Activated CD4-positive, alpha-beta T cell treated with anti-CD3 and anti-CD28 coated beads, Interleukin-2, amount 50 U/mL, for 4 hours (primary cell): ENCODE measurements around the gene IFNE.

ENCODE experiments used
- DNase-seq, 2 experiments: peaks; one replicate each; pipeline ENCODE4 v3.0.0-alpha.2; 2020

IFNE gene

GRCh38 chr9:21482213-21482612 lies at the start of gene IFNE:
TSS of gene IFNE (minus strand) at chr9:21482313. CDS start at chr9:21481694, 619 bp downstream.
- DNase-seq: no peak

GRCh38 chr9:21528123-21528808 lies 46.2 kb upstream of the IFNE start:
- no peak for DNase-seq

- no peak for DNase-seq
Observed at GRCh38 chr9:21527579-21527978, 45.5 kb upstream of the IFNE start.

DNA sequence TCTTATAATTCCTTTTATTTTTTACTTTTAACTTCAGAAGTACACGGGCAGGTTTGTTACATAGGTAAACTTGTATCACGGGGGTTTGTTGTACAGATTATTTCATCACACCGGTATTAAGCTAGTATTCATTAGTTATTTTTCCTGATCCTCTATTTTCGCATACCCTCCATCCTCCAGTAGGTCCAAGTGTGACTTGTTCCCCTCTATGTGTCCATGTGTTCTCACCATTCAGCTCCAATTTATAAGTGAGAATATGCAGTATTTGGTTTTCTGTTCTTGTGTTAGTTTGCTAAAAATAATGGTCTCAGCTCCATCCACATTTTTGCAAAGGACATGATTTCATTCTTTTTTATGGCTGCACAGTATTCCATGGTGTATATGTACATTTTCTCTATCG lies 43.1 kb upstream of the IFNE start:
- DNase-seq: no peak

GRCh38 chr9:21524099-21524830 lies 42.2 kb upstream of the IFNE start:
- no peak for DNase-seq

DNA sequence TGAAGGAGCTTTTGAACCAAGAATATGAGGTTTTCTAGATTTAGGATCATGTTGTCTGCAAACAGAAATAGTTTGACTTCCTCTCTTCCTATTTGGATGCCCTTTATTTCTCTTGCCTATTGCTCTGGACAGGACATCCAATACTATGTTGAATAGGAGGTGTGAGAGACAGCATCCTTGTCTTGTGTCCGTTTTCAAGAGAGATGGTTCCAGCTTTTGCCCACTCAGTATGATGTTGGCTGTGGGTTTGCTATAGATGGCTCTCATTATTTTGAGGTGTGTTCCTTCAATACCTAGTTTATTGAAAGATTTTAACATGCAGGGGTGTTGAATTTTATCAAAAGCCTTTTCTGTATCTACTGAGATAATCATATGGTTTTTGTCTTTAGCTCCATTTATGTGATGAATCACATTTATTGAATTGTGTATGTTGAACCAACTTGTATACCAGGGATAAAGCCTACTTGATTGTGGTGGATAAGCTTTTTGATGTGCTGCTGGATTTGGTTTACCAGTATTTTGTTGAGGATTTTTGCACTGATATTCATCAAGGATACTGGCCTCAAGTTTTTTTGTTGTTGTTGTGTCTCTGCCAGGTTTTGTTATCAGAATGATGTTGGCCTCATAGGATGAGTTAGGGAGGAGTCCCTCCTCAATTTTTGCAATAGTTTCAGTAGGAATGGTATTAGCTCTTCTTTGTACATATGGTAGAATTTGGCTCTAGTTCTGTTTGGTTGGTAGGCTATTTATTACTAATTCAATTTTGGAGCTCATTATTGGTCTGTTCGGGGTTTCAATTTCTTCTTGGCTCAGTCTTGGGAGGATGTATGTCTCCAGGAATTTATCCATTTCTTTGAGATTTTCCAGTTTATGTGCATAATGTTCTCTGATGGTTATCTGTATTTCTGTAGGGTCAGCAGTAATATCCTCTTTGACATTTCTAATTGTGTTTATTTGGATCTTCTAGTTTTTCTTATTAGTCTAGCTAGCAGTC lies 41.2 kb upstream of the IFNE start:
- no peak for DNase-seq

- no peak for DNase-seq
Observed at GRCh38 chr9:21522348-21522747, 40.2 kb upstream of the IFNE start.

GRCh38 chr9:21521448-21521847 lies 39.3 kb upstream of the IFNE start:
- no peak for DNase-seq

GRCh38 chr9:21520501-21521228 lies 38.6 kb upstream of the IFNE start:
- no peak for DNase-seq

DNA sequence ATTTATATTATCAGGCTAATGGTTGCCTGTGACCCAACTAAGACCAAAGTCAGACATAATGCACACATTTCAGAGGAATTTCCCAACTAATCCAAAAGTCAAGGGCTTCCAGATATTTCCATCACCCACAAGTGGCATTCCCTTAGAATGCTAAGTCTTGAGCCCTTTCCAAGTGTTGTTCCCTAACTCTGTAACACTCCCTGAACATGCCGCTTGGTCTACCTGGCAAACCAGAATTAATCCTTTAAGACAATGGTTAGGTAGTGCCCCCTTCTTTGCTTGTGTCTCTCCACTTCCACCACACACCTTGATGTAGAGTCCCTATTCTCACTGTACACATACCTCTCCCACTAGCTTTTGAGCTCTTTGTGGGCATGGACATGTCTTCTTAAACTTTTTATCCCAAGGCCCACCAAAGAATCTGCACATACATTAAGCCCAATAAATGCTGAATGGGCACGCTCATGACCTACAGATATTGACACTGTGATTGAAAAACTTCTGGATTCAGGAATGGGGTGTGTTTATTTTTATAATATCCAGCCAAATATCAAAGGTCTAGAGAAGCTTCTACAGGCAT lies 37.8 kb upstream of the IFNE start:
- no peak for DNase-seq

DNA sequence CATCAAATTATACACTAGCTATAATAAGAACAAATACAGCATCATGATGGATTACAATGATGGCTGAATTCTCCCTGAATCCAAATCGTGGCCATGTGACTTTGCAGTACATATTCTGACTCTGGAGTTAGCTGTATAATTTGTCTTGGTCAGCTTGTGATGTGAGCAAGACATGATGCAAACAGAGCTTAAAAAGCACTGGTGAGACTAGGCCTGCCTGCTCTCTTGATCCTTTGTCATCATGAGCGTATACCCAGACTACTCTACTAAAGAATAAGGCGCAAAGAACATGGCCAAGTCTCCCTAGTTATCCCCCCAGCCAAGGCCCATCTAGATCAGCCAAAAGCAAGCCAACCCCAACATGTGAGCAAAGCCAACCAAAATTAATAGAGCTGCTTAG lies 34.7 kb upstream of the IFNE start:
- no peak for DNase-seq

GRCh38 chr9:21513431-21513830 lies 31.3 kb upstream of the IFNE start:
- no peak for DNase-seq

DNA sequence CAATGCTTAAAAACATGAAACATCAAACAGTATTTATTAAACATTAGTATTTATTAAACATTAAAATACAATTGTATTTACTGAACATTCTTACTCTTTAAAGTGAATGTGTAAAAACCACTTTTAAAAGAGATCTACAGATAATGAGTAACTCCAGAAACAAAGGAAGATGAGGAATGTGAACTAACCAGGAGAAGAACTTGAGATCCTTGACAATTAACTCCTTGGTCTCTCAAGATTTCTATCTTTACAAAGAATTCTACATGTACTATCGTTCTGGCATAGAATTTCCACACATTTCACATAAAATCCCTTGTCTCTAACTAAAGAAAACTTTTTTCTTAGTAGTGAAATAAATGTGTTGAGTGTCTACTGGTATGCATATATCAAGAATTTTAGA lies 28.7 kb upstream of the IFNE start:
- no peak for DNase-seq

DNA sequence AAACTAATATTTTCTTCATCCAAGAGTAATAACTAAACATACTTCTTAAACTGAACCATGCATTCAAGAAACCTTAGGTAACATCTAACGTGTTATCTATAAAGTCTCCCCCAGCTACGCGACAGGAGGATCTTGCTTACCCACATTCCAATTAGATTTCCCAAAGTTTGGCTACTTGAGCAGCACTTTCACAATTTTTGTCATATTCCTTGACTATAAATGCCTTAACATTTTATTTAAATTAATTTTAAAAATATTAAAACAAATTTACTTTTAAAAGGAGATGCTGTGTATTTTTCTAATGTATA lies 25.3 kb upstream of the IFNE start:
- DNase-seq: no peak

GRCh38 chr9:21506626-21507482 lies 24.7 kb upstream of the IFNE start:
- DNase-seq: no peak

- no peak for DNase-seq
Observed at GRCh38 chr9:21505425-21506179, 23.5 kb upstream of the IFNE start.

DNA sequence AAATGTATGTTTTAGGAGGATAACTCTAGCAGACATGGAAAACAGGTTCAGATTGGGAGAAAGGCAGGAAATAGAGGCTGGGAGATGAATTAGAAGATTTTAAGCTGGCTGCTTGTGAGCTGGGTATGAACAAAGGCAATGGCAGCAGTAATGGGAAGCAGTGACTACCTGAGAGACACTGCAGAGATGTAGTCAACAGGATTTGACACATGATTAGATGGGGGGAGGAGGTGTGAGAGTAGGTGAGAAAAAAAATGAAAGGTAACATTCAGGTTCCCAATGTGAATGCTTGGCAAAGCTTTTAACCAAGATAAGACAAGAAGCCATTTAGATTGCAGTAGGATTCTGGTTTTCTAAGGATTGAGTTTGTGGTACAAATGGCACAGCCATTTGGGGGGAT lies 22.8 kb upstream of the IFNE start:
- DNase-seq: no peak

DNA sequence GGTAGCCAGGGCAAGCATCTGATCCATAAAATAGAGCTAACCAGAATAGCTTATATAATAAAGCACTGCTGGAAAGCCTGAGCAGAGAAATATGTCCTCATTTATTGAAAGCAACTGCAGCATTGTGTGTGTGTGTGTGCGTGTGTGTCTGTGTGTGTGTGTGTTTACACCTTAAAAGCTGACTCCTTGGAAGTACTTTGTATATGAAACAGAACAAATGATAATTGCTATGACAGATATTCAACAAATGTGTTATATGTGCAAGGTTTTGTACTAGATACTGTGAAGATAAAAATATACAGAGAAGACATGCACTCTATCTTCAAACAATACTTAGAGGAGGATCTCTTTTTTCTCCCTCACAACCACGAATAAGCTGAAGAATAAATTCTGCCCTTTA lies 22.0 kb upstream of the IFNE start:
- no peak for DNase-seq

DNA sequence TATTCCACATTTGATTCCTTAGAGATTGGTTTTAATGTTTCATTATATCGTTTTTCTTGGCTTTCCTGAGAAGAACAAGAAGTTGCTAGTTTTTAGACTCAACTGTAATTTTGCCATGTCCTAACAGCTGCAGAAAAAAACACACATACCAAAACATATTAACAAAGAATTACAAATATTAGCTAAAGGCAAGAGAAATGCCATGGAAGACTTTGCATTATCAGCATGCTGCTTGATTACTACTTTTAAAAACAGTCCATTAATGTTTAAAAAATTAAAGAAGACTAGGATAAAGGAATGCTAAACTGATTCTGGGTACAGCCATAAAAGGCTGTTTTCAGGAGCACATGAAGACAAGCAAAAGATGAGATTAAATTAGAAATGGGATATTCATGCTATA lies 20.5 kb upstream of the IFNE start:
- no peak for DNase-seq

GRCh38 chr9:21499912-21500311 lies 17.8 kb upstream of the IFNE start:
- DNase-seq: no peak

GRCh38 chr9:21491756-21492155 lies 9.6 kb upstream of the IFNE start:
- no peak for DNase-seq
